ENCODE results near the gene GJA10. TPM values are rescaled to one million over a fixed set of nuclear protein-coding genes. Genes with fewer than 3 reads are reported as not detected.
"Not testable (repeated sequence)": the region's sequence is repeated elsewhere in the genome, so short reads cannot be mapped to it uniquely, and the experiment has no call there.

Gene GJA10
- not detected for polyA plus RNA-seq

- 90 to 100% (median 96%) methylated on average over 1 of the region's 1 CpG for WGBS, 3 donors
- no peak within 1 kb of the TSS for H3K27ac ChIP-seq (ENCODE audit: low read depth, low read length)
Measured at GRCh38 chr6:89894169-89894568, at the start of gene GJA10. Gene GJA10 (plus strand): TSS chr6:89894469. CDS start chr6:89894469, 0 bp downstream.

DNA sequence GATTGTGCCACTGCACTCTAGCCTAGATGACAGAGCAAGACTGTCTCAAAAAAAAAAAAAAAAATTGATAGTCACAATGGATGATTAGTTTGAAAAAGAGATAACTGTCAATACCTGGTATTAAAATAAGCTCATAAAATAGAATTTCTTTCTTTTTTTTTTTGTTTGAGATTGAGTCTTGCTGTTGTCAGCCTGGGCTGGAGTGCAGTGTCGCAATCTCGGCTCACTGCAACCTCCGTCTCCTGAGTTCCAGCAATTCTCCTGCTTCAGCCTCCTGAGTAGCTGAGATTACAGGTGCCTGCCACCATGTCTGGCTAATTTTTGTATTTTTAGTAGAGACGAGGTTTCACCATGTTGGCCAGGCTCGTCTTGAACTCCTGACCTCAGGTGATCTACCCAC, 46.8 kb upstream of the GJA10 start:
- 92 to 98% (median 93%) methylated on average over 5 of the region's 5 CpGs for WGBS, 3 donors
- H3K27ac ChIP-seq (ENCODE audit: low read depth, low read length), result not testable (repeated sequence)

DNA sequence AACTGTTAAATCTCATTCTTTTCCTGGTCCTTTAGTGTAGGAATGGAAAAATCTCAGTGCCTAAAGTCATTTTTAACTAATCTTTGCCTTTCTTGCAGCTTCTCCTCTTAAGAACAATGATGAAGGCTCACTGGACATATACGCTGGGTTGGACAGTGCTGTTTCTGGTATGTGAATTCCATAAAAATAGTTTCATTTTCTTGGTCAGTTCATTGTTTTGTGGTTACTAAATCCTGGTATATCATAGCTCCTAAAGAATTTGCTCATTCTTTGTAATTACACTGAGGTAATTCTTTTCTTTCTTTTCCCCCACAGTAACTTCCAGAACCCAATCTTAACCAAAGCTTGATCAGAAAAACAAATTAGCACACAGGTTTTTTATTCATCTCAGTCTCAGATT, 41.2 kb upstream of the GJA10 start:
- WGBS, 3 donors, result 97 to 100% (median 100%) methylated on average over 1 of the region's 1 CpG
- no peak overlapping the region for H3K27ac ChIP-seq (ENCODE audit: low read depth, low read length)

DNA sequence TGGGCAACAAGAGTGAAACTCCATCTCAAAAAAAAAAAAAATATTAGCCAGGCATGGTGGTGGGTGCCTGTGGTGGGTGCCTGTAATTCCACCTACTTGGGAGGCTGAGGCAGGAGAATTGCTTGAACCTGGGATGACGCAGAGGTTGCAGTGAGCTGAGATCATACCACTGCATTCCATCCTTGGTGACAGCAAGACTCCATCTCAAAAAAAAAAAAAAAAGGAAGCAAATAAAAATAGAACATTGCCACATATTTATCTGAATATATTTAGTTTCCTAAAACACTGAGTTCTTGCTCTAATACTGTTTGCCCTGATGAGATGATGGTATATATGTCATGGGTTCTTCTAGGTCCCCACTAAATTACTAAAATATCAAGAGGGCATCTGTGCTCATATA, 36.2 kb upstream of the GJA10 start:
- H3K27ac ChIP-seq (ENCODE audit: low read depth, low read length), result no peak overlapping the region
- WGBS, 3 donors, result 90 to 93% (median 90%) methylated on average over 1 of the region's 1 CpG

DNA sequence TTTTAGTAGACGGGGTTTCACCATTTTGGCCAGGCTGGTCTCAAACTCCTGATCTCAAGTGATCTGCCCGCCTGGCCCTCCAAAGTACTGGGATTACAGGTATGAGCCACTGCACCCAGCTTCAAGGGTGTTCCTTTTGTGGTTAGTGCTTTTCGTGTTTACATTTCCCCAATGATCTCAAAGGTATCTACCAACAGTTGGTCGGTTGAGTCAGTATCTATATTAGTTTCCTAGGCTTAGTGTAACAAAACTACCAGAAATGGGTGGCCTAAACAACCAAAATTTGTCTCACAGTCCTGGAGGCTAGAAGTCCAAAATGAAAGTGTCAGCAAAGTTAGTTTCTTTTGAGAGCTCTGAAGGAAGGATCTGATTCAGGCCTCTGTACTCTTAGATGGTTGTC, 34.5 kb upstream of the GJA10 start:
- 93 to 94% (median 94%) methylated on average over 4 of the region's 4 CpGs for WGBS, 3 donors

GRCh38 chr6:89862273-89862672, 32.0 kb upstream of the GJA10 start:
- H3K27ac ChIP-seq (ENCODE audit: low read depth, low read length), result no peak overlapping the region
- WGBS, 3 donors, result 89 to 95% (median 89%) methylated on average over 5 of the region's 5 CpGs

More for the DNA sequence above, 34.5 kb upstream of the GJA10 start:
- H3K27ac ChIP-seq (ENCODE audit: low read depth, low read length), result no peak overlapping the region

DNA sequence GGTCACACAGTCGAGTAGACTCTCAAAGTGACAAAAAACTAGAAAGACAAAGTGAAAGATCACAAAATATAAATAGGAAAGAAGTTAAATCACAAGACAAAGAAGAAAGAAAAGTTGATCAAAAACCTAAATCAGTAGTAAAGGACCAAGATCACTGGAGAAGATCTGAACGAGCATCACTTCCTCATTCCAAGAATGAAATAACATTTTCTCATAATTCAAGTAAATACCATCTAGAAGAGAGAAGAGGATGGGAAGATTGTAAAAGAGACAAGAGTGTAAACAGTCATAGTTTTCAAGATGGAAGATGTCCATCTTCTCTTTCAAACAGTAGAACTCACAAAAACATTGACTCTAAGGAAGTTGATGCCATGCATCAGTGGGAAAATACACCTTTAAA, 31.6 kb upstream of the GJA10 start:
- H3K27ac ChIP-seq (ENCODE audit: low read depth, low read length), result no peak overlapping the region
- WGBS, 3 donors, result 90 to 96% (median 91%) methylated on average over 2 of the region's 2 CpGs

DNA sequence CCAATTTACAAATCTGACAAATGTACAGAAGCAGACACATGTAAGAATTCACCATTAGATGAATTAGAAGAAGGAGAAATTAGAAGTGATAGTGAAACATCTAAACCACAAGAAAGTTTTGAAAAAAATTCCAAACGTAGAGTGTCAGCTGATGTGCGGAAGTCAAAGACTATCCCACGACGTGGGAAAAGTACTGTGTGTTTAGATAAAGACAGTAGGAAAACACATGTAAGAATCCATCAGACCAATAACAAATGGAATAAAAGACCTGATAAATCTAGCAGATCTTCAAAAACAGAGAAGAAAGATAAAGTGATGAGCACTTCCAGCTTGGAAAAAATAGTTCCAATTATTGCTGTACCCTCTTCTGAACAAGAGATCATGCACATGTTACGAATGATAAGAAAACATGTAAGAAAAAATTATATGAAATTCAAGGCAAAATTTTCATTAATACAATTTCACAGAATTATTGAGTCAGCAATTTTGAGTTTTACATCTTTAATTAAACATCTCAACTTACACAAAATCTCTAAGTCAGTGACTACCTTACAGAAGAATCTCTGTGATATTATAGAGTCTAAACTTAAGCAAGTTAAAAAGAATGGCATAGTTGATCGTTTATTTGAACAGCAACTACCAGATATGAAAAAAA, 28.1 kb upstream of the GJA10 start:
- H3K27ac ChIP-seq (ENCODE audit: low read depth, low read length), result no peak overlapping the region
- WGBS, 3 donors, result 96 to 97% (median 97%) methylated on average over 6 of the region's 6 CpGs

DNA sequence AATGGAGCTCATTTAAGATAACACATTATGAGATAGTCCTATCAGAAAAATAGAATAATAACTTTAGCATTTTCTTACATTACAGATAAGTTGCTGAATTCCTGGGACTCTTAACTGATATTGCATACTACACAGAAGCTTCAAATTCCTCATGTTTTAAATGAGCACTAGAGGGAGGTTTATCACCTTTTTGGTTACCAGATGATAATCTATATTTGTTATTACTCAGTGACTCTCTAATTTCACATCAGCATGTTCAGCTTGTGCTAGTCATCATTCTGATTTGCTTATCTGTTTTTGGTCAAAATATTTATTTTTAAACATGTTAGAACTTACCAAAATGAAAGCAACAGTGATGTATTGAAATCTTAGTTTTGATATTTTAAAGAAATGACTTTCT, 20.5 kb upstream of the GJA10 start:
- no peak overlapping the region for H3K27ac ChIP-seq (ENCODE audit: low read depth, low read length)

DNA sequence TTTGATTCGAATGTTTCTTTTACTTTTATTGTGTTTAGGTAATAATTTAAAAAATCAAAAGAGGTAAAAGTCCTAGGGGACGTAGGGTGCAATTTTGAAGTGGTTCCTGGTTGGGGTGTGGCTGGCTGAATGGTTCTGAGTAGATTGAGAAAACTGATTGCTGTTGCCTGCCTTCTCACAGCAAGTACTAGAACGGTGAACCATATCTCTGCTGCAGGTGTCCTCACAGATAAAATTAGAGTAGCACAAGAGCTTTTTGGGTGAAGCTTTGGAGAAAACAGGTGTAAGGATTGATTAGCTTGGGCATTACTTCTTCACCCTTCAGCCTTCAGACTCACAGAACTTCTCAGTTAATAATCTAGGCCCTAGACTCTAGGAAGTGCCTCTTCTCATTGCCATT, 19.8 kb upstream of the GJA10 start:
- no peak overlapping the region for H3K27ac ChIP-seq (ENCODE audit: low read depth, low read length)
- WGBS, 3 donors, result 90 to 95% (median 92%) methylated on average over 3 of the region's 3 CpGs

GRCh38 chr6:89886378-89887120, 7.7 kb upstream of the GJA10 start:
- no peak overlapping the region for H3K27ac ChIP-seq (ENCODE audit: low read depth, low read length)
- 87 to 91% (median 89%) methylated on average over 44 of the region's 44 CpGs for WGBS, 3 donors

- H3K27ac ChIP-seq (ENCODE audit: low read depth, low read length), result no peak overlapping the region
- 17 to 19% (median 18%) methylated on average over 40 to 43 of the region's 43 CpGs for WGBS, 3 donors
Measured at GRCh38 chr6:89887452-89888137, 6.7 kb upstream of the GJA10 start.

DNA sequence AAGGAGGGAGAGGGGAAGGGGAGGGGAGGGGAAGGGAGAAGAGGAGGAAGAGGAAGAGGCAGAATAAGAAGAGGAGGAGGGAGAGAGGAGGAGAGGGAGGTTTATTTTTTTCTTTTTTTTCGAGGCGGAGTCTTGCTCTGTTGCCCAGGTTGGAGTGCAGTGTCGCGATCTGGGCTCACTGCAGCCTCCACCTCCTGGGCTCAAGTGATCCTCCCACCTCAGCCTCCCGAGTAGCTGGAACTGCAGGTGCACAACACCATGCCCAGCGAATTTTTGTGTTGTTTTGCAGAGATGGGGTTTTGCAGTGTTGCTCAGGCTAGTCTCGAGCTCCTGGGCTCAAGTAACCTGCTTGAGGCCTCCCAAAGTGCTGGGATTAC, 6.1 kb upstream of the GJA10 start:
- WGBS, 3 donors, result 74 to 93% (median 89%) methylated on average over 5 to 7 of the region's 7 CpGs
- no peak overlapping the region for H3K27ac ChIP-seq (ENCODE audit: low read depth, low read length)

- WGBS, 3 donors, result 77 to 89% (median 77%) methylated on average over 3 of the region's 3 CpGs
- no peak overlapping the region for H3K27ac ChIP-seq (ENCODE audit: low read depth, low read length)
Measured at GRCh38 chr6:89888871-89889270, 5.4 kb upstream of the GJA10 start.

DNA sequence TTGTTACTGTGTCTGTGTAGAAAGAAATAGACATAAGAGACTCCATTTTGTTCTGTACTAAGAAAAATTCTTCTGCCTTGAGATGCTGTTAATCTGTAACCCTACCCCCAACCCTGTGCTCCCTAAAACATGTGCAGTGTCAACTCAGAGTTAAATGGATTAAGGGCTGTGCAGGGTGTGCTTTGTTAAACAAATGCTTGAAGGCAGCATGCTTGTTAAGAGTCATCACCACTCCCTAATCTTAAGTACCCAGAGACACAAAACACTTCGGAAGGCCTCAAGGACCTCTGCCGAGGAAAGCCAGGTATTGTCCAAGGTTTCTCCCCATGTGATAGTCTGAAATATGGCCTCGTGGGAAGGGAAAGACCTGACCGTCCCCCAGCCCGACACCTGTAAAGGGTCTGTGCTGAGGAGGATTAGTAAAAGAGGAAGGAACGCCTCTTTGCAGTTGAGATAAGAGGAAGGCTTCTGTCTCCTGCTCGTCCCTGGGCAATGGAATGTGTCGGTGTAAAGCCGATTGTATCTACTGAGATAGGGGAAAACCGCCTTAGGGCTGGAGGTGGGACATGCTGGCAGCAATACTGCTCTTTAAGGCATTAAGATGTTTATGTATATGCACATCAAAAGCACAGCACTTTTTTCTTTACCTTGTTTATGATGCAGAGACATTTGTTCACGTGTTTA, 3.3 kb upstream of the GJA10 start:
- H3K27ac ChIP-seq (ENCODE audit: low read depth, low read length), result not testable (repeated sequence)
- 5 to 18% (median 7%) methylated on average over 8 to 11 of the region's 11 CpGs for WGBS, 3 donors

GRCh38 chr6:89892577-89892976, 1.7 kb upstream of the GJA10 start:
- not testable (repeated sequence) for H3K27ac ChIP-seq (ENCODE audit: low read depth, low read length)
- 84 to 87% (median 87%) methylated on average over 8 of the region's 8 CpGs for WGBS, 3 donors

GRCh38 chr6:89895276-89895874, 1.1 kb downstream of the GJA10 start:
- no peak overlapping the region for H3K27ac ChIP-seq (ENCODE audit: low read depth, low read length)
- WGBS, 3 donors, result 39 to 46% (median 44%) methylated on average over 8 of the region's 8 CpGs

- 48 to 64% (median 51%) methylated on average over 10 of the region's 10 CpGs for WGBS, 3 donors
- not testable (repeated sequence) for H3K27ac ChIP-seq (ENCODE audit: low read depth, low read length)
Measured at GRCh38 chr6:89910001-89910901, 16.0 kb downstream of the GJA10 start.
